Stomach (tissue), 4 donors: ENCODE results near the gene DCDC1.

Source experiments
- POLR2AphosphoS5 ChIP-seq, 3 donors: sonication (generic); formaldehyde crosslinking; IDR thresholded peaks; one replicate each; pipeline ENCODE4 v1.6.1; 2016; ENCODE audit warnings: antibody characterized with exemption in 3 of 3
- TF ChIP-seq, protein P1 (sequence below), 7 experiments: fragments of 450-650 bp in 4 of 7; fragments of 200-600 bp in 3 of 7; sonication (generic) in 3 of 7; IDR thresholded peaks; one replicate each; pipeline ENCODE4 v1.5.1; 2016 to 2019; ENCODE audit warnings: antibody characterized with exemption in 7 of 7, control low read depth in 2 of 7, mild to moderate bottlenecking in 1 of 7

DNA sequence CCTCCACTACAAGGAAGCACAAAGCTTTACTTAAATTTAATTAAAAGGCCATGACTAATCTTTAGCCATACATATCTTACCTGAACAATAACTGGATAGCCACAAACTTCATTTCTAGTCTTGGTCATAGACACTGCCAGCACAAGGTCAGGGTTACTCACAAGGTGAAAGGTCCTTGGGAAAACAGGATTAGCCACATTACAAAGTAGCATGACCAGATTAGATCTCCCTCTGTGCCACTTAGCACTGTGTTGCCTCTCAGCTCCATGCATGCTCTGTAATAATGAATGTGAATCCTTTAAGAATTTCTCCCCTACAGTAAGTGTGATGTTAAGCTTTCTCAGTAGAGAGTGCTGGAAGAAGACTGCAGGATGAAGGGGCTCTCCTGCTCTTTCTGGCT is 458.3 kb downstream of the DCDC1 start:
- no peak for TF ChIP-seq POLR2AphosphoS5 (IDR thresholded peaks at IDR 0.05)
- TF ChIP-seq, protein P1, sequence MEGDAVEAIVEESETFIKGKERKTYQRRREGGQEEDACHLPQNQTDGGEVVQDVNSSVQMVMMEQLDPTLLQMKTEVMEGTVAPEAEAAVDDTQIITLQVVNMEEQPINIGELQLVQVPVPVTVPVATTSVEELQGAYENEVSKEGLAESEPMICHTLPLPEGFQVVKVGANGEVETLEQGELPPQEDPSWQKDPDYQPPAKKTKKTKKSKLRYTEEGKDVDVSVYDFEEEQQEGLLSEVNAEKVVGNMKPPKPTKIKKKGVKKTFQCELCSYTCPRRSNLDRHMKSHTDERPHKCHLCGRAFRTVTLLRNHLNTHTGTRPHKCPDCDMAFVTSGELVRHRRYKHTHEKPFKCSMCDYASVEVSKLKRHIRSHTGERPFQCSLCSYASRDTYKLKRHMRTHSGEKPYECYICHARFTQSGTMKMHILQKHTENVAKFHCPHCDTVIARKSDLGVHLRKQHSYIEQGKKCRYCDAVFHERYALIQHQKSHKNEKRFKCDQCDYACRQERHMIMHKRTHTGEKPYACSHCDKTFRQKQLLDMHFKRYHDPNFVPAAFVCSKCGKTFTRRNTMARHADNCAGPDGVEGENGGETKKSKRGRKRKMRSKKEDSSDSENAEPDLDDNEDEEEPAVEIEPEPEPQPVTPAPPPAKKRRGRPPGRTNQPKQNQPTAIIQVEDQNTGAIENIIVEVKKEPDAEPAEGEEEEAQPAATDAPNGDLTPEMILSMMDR (IDR thresholded peaks at IDR 0.05), result no peak
